Muscle layer of colon (tissue), 2 donors: ENCODE data around the gene NFAT5.
A peak's percentile ranks its signal among the peaks of the same experiment; 100 is the strongest.
"Not testable (repeated sequence)": the region's sequence is repeated elsewhere in the genome, so short reads cannot be mapped to it uniquely, and the experiment has no call there.

ENCODE experiments used
- H3K27ac ChIP-seq: one replicate; pipeline ENCODE4 v1.7.0; 2013; ENCODE audit warnings: low read depth, mild to moderate bottlenecking, low read length, moderate library complexity
- H3K27me3 ChIP-seq, 2 donors: one replicate each; pipeline ENCODE4 v1.7.0; 2013; ENCODE audit warnings: low read length in 2 of 2, mild to moderate bottlenecking in 2 of 2; ENCODE audit not compliant: insufficient read depth in 2 of 2, control insufficient read depth in 1 of 2
- H3K36me3 ChIP-seq: one replicate; pipeline ENCODE4 v1.7.0; 2013; ENCODE audit warnings: mild to moderate bottlenecking, low read length; ENCODE audit not compliant: insufficient read depth
- H3K4me1 ChIP-seq: one replicate; pipeline ENCODE4 v1.7.0; 2013; ENCODE audit warnings: mild to moderate bottlenecking, low read length; ENCODE audit not compliant: insufficient read depth
- H3K4me3 ChIP-seq, 2 donors: one replicate each; pipeline ENCODE4 v1.7.0; 2013; ENCODE audit warnings: low read length in 2 of 2, low read depth in 1 of 2, mild to moderate bottlenecking in 1 of 2, moderate library complexity in 1 of 2
- H3K9ac ChIP-seq: one replicate; pipeline ENCODE4 v1.7.0; 2013; ENCODE audit warnings: low read length
- H3K9me3 ChIP-seq: one replicate; pipeline ENCODE4 v1.7.0; 2013; ENCODE audit warnings: mild to moderate bottlenecking, low read length
- donor health status: abdominal sarcoma.
- donor health status: Adenocarcinoma of cecum.

The NFAT5 gene, protein sequence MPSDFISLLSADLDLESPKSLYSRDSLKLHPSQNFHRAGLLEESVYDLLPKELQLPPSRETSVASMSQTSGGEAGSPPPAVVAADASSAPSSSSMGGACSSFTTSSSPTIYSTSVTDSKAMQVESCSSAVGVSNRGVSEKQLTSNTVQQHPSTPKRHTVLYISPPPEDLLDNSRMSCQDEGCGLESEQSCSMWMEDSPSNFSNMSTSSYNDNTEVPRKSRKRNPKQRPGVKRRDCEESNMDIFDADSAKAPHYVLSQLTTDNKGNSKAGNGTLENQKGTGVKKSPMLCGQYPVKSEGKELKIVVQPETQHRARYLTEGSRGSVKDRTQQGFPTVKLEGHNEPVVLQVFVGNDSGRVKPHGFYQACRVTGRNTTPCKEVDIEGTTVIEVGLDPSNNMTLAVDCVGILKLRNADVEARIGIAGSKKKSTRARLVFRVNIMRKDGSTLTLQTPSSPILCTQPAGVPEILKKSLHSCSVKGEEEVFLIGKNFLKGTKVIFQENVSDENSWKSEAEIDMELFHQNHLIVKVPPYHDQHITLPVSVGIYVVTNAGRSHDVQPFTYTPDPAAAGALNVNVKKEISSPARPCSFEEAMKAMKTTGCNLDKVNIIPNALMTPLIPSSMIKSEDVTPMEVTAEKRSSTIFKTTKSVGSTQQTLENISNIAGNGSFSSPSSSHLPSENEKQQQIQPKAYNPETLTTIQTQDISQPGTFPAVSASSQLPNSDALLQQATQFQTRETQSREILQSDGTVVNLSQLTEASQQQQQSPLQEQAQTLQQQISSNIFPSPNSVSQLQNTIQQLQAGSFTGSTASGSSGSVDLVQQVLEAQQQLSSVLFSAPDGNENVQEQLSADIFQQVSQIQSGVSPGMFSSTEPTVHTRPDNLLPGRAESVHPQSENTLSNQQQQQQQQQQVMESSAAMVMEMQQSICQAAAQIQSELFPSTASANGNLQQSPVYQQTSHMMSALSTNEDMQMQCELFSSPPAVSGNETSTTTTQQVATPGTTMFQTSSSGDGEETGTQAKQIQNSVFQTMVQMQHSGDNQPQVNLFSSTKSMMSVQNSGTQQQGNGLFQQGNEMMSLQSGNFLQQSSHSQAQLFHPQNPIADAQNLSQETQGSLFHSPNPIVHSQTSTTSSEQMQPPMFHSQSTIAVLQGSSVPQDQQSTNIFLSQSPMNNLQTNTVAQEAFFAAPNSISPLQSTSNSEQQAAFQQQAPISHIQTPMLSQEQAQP (N-terminal part only)

DNA sequence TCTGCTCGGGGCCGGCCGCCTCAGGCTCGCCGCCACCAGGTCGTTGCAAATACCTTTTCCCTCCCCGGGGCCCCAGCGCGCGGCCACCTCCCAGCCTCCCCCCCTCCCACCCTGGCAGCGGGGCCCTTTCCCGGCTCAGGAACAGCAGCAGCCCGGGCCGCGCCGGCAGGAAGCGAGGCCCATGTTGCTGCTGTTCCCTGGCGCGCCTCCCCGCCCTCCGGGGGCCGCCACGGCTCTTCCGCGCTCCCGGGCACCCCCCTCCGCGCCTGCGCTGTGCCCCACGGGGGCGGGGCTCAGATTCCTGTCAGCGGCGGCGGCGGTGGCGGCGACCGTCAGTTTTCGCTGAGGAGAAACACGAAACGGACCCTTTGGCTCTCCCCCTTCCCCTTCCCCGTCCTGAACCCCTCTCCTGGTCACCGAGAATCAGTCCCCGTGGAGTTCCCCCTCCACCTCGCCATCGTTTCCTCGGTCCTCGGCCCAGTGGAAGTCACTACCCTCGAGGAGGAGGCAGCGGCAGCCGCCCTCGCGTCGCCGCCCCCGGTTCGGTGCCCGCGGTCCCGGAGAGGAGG is at the start of gene NFAT5:
Gene NFAT5 (plus strand): TSS at position 296 of the 569 bp plus-strand sequence. CDS start 336 bp downstream, outside the sequence.
- H3K4me1 ChIP-seq: peaks cover 25% of the 10 kb centered on the region
- peak within 1 kb of the TSS; percentile 86 to 100 for H3K4me3 ChIP-seq
- H3K36me3 ChIP-seq: no peaks in the 10 kb centered on the region
- peak within 1 kb of the TSS; percentile 94 for H3K27ac ChIP-seq
- H3K9me3 ChIP-seq: no peaks in the 10 kb centered on the region
- H3K9ac ChIP-seq: peak within 1 kb of the TSS; percentile 95
- H3K27me3 ChIP-seq: no peaks in the 10 kb centered on the region

GRCh38 chr16:69517914-69518313 is 47.9 kb upstream of the NFAT5 start:
- H3K4me1 ChIP-seq, H3K4me3 ChIP-seq, H3K36me3 ChIP-seq, H3K27me3 ChIP-seq, H3K9me3 ChIP-seq, H3K27ac ChIP-seq, H3K9ac ChIP-seq: not testable (repeated sequence)

GRCh38 chr16:69520413-69520799 is 45.4 kb upstream of the NFAT5 start:
- H3K4me3 ChIP-seq: no peak overlapping the region
- no peak overlapping the region for H3K27ac ChIP-seq
- no peaks in the 10 kb centered on the region for H3K27me3 ChIP-seq
- no peaks in the 10 kb centered on the region for H3K36me3 ChIP-seq
- H3K9ac ChIP-seq: no peak overlapping the region
- H3K4me1 ChIP-seq: no peaks in the 10 kb centered on the region
- no peaks in the 10 kb centered on the region for H3K9me3 ChIP-seq

- Histone ChIP-seq H3K36me3 (no peaks in the 10 kb centered on the region), H3K9me3 (no peaks in the 10 kb centered on the region), H3K4me3 (no peak overlapping the region), H3K27ac (no peak overlapping the region), H3K9ac (no peak overlapping the region), H3K4me1 (no peaks in the 10 kb centered on the region), H3K27me3 (no peaks in the 10 kb centered on the region)
Observed at GRCh38 chr16:69520800-69521602, 44.8 kb upstream of the NFAT5 start.

- Histone ChIP-seq H3K9me3 (no peaks in the 10 kb centered on the region), H3K27ac (no peak overlapping the region), H3K4me1 (no peaks in the 10 kb centered on the region), H3K4me3 (no peak overlapping the region), H3K9ac (no peak overlapping the region), H3K27me3 (no peaks in the 10 kb centered on the region), H3K36me3 (no peaks in the 10 kb centered on the region)
Observed at GRCh38 chr16:69522041-69522578, 43.7 kb upstream of the NFAT5 start.

DNA sequence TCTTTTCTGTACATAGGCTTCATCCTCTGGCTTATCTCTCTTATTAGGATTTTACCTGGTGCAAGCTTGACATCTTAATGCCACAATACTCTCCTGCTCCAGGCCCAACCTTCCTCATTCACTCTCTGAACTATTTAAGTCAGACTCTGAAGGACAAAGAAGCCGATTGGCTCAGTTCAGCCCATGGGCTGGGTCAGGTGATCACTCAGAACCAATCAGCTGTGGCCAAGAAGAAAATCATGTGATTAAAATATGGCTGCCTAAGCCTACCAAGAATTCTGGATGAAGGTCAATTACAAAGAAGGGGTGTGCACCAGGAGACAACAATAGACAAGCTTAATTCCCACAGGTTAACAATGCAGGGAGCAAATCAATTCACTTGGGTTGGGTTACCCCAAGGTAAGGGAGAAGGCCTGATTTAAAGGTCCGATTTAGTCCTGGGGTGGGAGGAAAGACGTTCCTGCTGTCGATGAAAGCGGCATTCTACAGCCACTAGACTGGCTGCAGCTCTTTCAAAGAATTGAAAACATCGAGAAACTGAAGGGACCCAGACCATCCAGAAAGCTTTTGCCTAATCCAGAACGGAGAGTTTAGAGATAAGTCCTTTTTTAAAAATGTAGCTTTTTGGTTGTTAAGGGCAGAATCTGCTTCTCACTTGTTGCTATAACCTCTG is 42.9 kb upstream of the NFAT5 start:
- no peak overlapping the region for H3K9ac ChIP-seq
- H3K36me3 ChIP-seq: no peaks in the 10 kb centered on the region
- no peak overlapping the region for H3K4me3 ChIP-seq
- no peaks in the 10 kb centered on the region for H3K9me3 ChIP-seq
- H3K4me1 ChIP-seq: no peaks in the 10 kb centered on the region
- no peaks in the 10 kb centered on the region for H3K27me3 ChIP-seq
- H3K27ac ChIP-seq: no peak overlapping the region

- no peaks in the 10 kb centered on the region for H3K4me1 ChIP-seq
- H3K36me3 ChIP-seq: no peaks in the 10 kb centered on the region
- no peaks in the 10 kb centered on the region for H3K27me3 ChIP-seq
- no peak overlapping the region for H3K4me3 ChIP-seq
- H3K27ac ChIP-seq: no peak overlapping the region
- no peak overlapping the region for H3K9ac ChIP-seq
- no peaks in the 10 kb centered on the region for H3K9me3 ChIP-seq
Observed at GRCh38 chr16:69523566-69524305, 42.0 kb upstream of the NFAT5 start.

DNA sequence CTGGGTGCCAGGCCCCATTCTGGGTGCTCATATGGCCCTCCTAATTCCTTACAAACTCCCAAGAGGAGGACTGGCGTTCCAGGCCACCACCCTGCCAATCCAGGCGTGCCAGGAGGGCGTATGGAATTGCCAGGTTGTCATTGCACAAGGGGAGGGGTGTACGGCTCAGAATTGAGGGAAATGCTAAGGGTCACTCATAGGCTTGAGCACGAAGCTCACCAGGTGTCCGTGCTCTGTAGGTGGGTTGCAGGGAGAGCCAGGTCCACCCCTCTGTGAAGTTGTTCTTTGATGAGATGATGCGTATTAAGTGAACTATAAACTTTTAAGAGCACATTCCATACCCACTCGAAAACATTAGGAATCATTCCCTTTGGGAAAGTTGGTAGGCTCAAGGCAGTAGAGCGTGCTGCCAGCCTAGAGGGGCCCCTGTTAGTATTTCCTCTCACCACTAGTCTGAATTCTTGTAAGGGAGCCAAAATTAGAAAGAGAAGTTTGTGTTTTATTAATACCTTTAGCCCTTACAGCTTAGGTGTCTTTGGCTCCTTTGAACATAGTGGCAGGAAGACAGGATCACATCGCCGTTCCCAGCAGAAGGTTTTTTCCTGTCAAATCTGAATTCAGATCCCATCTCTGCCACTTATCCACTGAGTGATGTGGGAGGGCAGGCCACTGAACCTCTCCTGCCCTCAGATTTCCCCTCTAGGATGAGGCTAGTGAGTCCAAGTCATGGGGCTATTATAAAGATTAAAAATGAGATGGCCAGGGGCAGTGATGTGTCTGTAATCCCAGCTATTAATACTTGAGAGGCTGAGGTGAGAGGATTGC is 38.7 kb upstream of the NFAT5 start:
- Histone ChIP-seq H3K27ac (no peak overlapping the region), H3K9ac (no peak overlapping the region), H3K36me3 (no peaks in the 10 kb centered on the region), H3K27me3 (no peaks in the 10 kb centered on the region), H3K4me1 (peaks cover 6% of the 10 kb centered on the region), H3K9me3 (no peaks in the 10 kb centered on the region), H3K4me3 (no peak overlapping the region)

- peaks cover 0 to 6% of the 10 kb centered on the region in 2 donors for H3K27me3 ChIP-seq
- no peak overlapping the region for H3K4me3 ChIP-seq
- H3K9me3 ChIP-seq: no peaks in the 10 kb centered on the region
- no peaks in the 10 kb centered on the region for H3K36me3 ChIP-seq
- peaks cover 6% of the 10 kb centered on the region for H3K4me1 ChIP-seq
- H3K27ac ChIP-seq: no peak overlapping the region
- H3K9ac ChIP-seq: no peak overlapping the region
Observed at GRCh38 chr16:69531988-69532387, 33.8 kb upstream of the NFAT5 start.
